MG63 (cell line): ENCODE results near the gene BCL2L1. TPM values are rescaled to one million over a fixed set of nuclear protein-coding genes. Genes with fewer than 3 reads are reported as not detected.

Experiments used
- DNase-seq: peaks from one replicate; pipeline ENCODE4 v3.0.0-alpha.2; 2020
- H3K27me3 ChIP-seq: fragments of 250-450 bp; sonication (Bioruptor Pico); 2 replicates; pipeline ENCODE4 v1.5.1; 2020; ENCODE audit warnings: mild to moderate bottlenecking, moderate library complexity
- H3K36me3 ChIP-seq: fragments of 250-450 bp; sonication (Bioruptor Pico); 2 replicates; pipeline ENCODE4 v1.5.1; 2020; ENCODE audit warnings: mild to moderate bottlenecking, moderate library complexity
- H3K4me3 ChIP-seq: fragments of 250-450 bp; sonication (Bioruptor Pico); 2 replicates; pipeline ENCODE4 v1.5.1; 2020; ENCODE audit warnings: mild to moderate bottlenecking, moderate library complexity
- H3K9me3 ChIP-seq: fragments of 250-450 bp; sonication (Bioruptor Pico); 2 replicates; pipeline ENCODE4 v1.5.1; 2020; ENCODE audit warnings: mild to moderate bottlenecking, moderate library complexity
- total RNA-seq: library from RNA; depleted of rRNA; stranded (reverse); fragments of >200 nt; shearing (Covaris generic); gene quantifications from 2 replicates; pipeline ENCODE4 v1.2.3, GENCODE V29; 2014; ENCODE audit warnings: low replicate concordance

The BCL2L1 gene
- total RNA-seq, 1 experiment from 2014 or later, result 64.2 TPM

DNA sequence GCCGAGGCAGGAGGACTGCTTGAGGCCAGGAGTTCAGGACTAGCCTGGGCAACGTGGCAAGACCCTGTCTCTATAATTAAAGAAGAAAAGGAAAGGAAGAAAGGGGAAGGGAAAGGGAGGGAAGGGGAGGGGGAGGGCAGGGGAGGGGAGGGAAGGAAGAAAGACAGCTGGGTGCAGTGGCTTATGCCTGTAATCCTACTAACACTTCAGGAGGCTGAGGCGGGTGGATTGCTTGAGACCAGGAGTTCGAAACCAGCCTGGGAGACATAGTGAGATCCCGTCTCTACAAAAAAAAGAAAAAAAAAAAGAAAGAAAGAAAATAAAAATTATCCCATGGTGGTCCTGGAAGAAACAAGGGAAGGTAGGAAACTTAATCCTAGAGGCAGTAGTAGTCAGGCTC is 33.5 kb downstream of the BCL2L1 start:
- Histone ChIP-seq H3K4me3 (no peak overlapping the region), H3K36me3 (peaks cover 18% of the 10 kb centered on the region), H3K9me3 (no peaks in the 10 kb centered on the region), H3K27me3 (no peaks in the 10 kb centered on the region)
- DNase-seq, result no peak

DNA sequence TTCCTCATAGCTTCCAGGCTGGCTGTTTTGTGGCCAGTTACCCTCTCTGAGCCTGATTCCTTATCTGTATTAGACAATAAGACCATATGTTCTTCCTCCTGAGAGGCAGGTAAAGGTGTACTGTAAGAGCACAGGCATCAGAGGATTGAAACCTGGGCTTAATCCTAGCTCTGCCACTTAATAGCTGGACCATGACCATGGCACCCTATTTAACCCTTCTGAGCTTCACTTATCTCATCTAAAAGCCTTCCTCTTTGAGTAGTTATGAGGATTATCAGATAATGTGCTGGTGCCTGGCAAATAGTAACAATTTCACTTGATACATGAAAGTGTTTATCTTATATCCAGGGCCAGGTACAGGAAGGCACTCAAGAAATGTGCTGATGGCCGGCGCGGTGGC is 34.9 kb downstream of the BCL2L1 start:
- peaks cover 18% of the 10 kb centered on the region for H3K36me3 ChIP-seq
- H3K9me3 ChIP-seq, result no peaks in the 10 kb centered on the region
- DNase-seq, result no peak
- H3K4me3 ChIP-seq, result no peak overlapping the region
- H3K27me3 ChIP-seq, result no peaks in the 10 kb centered on the region

DNA sequence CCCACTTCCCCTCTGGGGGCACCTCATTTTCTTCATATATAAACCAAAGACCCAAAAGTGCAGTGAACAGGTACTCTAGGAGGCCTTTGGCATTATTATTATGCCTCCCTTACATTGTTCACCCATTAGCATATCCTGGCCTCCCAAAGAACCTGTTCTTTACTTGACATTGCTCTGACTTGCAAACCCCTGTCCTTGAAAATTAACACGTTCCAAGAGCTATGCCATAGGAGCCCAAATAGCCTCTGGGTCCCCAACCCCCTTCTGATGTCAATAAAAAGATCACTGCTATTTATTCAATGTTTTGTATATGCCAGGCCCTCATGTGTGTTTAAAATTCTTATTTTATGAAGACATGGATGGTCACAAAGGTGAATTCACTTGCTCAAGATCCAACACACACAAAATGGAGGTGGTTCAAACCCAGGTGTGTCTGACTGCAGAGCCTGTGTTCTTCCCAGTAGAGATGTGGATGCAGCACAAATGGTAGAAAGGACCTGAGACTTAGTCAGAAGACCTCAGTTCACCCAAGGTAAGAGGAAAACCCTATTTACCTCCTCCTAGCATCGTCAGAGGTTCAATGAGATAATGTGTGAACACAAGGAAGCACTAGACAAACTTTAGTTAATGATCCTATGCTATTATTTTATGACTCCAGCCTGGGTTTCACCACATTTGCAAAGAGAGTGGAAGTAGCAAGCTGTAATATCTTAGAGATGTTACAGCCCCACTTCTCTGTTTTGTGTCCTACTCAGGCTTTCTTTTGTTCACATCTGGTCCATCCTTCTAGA is 36.6 kb downstream of the BCL2L1 start:
- DNase-seq, result no peak
- Histone ChIP-seq H3K36me3 (peaks cover 14% of the 10 kb centered on the region), H3K9me3 (no peaks in the 10 kb centered on the region), H3K4me3 (no peak overlapping the region), H3K27me3 (no peaks in the 10 kb centered on the region)

DNA sequence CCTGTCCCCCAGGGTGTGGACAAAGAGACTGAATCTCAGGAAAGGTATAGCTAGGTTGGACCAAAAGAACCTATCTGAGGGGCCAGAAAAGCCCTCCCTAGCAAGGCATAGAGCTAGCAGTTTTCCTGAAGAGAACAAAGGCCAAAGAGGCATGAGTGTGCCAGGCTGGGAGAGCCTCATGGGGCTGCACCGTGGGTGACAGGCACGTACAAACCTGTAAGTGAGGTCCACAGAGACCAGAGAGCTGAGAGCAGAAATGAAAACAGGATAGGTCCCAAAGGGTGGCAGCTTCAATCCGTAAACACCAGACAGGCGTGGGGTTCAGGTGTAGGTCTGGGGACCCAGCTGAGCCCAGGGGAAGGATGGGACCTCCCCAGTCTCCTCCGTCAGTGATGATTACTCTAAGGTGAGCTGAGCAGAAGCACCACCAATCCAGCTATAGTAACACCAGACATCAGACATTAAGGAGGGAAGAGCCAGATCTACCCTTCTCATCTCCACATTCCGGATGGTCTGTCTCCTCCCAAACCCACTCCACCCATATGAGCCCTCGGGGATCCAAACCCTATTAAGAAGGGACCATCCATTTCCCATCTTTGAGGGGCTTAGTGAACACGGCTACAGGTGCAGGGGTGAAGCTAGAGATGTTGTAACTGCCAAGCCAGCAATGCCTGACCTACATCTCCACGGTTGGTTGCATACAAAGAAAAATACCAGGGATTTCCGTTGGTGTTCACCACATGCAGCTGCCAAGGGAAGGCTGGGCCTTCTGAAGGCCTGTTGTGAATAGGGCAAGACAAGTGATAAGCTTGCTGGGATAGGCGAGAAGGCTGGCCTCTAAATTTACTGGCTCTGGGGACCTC is 38.3 kb downstream of the BCL2L1 start:
- Histone ChIP-seq H3K27me3 (no peaks in the 10 kb centered on the region), H3K36me3 (peaks cover 28% of the 10 kb centered on the region), H3K4me3 (no peak overlapping the region), H3K9me3 (no peaks in the 10 kb centered on the region)
- no peak for DNase-seq

DNA sequence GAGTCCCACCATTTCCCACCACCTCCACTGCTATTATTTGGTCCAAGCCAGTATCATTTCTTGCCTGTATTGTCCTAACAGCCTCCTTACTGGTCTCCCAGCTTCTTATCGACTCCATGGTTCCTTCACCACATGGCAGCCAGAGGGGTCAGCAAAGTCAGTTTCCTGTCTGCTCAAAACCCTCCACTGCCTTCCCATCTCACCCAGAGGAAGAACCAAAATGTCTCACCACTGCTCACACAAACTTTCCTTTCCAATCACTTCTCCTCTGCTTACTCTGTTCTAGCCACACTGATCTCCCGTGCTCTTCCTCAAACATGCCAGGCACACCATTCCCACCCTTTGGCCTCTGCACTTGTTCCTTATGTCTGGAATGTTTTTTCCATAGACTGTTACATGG is 39.7 kb downstream of the BCL2L1 start:
- no peaks in the 10 kb centered on the region for H3K27me3 ChIP-seq
- H3K9me3 ChIP-seq, result no peaks in the 10 kb centered on the region
- H3K4me3 ChIP-seq, result no peak overlapping the region
- DNase-seq, result no peak
- H3K36me3 ChIP-seq, result peaks cover 26% of the 10 kb centered on the region

DNA sequence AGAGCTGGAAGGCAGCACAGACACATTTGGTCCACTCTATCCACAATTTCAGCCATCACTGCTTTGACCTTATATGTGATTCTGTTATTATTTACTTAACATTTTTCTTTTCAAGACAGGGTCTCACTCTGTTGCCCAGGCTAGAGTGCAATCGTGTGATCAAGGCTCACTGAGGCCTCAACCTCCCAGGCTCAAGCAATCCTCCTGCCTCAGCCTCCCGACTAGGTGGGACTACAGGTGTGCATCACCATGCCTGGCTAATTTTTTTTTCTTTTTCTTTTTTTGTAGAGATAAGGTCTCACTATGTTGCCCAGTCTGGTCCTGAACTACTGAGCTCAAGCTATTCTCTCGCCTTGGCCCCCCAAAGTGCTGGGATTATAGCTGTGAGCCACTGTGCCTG is 40.3 kb downstream of the BCL2L1 start:
- Histone ChIP-seq H3K36me3 (peaks cover 23% of the 10 kb centered on the region), H3K4me3 (no peak overlapping the region), H3K9me3 (no peaks in the 10 kb centered on the region), H3K27me3 (no peaks in the 10 kb centered on the region)
- DNase-seq, result no peak

DNA sequence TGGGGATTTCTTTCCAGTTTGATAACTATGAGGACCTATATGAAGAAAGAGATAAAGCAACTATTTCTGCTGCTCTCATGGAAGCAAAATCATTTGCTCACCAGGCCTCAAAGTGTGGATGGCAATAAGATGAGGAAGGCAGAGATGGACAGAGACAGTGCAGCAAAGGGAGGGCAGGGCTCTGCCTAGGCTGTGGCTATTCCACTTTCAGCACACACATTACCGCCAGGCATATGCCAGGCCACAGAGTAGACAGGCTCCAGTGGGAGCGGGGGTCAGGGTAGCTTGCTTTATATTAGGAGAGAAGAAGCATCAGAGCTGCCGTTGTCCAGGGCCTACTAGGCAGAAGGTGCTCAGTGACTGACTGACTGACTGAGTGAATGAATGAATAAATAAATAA is 40.9 kb downstream of the BCL2L1 start:
- no peaks in the 10 kb centered on the region for H3K27me3 ChIP-seq
- no peak for DNase-seq
- H3K36me3 ChIP-seq, result peaks cover 24% of the 10 kb centered on the region
- no peaks in the 10 kb centered on the region for H3K9me3 ChIP-seq
- no peak overlapping the region for H3K4me3 ChIP-seq

DNA sequence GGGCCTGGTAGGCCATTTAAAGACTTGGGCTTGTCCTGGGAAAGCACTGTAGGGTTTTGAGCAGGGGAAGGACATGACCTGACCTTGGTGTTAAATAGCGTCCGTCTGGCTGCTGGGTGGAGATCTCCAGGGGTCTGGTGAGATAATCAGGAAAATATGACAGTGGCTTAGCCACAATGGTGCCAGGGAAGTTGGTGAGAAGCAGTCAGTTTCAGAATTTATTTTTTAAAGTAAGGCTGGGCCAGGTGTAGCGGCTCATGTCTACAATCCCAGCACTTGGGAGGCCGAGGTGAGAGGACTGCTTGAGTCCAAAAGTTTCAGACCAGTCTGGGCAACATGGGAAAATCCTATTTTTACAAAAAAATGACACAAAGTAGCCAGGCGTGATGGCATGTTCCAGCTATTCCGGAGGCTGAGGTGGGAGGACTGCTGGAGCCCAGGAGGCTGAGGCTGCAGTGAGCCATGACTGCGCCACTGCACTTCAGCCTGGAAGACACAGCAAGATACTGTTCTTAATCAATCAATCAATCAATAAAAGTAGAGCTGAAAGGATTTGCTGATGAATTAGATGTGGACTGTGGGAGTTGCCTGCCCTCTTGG is 41.4 kb downstream of the BCL2L1 start:
- Histone ChIP-seq H3K36me3 (peaks cover 29% of the 10 kb centered on the region), H3K27me3 (no peaks in the 10 kb centered on the region), H3K9me3 (no peaks in the 10 kb centered on the region), H3K4me3 (no peak overlapping the region)
- no peak for DNase-seq

DNA sequence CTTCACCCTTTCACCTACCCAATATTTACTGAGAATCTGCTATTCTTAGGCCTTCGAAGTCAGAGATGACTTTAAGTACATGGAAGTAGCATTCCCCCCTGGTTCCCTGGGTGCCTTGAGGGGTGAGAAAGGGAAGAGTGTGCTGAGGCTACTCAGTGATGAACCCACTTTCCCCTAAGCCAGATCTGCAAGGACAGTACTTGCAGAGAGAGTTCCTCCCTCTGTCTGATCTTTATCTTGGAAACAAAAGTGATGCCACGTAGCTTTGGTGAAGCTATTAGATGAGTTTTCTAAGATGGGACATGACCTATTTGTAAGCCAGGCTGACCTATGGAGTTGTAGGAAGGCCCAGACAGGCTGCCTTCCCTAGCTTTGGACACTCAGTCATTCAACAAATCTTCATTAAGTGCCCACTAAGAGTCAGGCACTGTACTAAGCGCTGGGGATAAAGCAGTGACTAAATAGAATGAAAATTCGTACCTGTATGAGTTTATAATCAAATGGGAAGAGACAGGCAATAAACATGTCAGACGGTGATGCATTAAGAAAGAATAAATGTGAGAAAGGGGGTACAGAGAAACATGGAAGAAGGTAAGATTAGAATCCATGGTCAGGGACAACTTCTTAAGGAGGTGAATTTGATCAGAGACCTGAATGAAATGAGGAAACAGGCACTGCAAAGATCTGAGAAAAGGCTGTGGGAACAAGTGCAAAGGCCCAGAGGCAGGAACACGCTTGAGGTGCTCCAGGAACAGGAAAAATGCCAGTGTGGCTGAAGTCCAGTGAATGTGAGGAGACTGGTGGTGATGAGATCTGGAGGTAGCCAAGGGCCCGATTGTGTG is 42.2 kb downstream of the BCL2L1 start:
- no peaks in the 10 kb centered on the region for H3K9me3 ChIP-seq
- no peak for DNase-seq
- H3K4me3 ChIP-seq, result no peak overlapping the region
- peaks cover 27% of the 10 kb centered on the region for H3K36me3 ChIP-seq
- no peaks in the 10 kb centered on the region for H3K27me3 ChIP-seq

DNA sequence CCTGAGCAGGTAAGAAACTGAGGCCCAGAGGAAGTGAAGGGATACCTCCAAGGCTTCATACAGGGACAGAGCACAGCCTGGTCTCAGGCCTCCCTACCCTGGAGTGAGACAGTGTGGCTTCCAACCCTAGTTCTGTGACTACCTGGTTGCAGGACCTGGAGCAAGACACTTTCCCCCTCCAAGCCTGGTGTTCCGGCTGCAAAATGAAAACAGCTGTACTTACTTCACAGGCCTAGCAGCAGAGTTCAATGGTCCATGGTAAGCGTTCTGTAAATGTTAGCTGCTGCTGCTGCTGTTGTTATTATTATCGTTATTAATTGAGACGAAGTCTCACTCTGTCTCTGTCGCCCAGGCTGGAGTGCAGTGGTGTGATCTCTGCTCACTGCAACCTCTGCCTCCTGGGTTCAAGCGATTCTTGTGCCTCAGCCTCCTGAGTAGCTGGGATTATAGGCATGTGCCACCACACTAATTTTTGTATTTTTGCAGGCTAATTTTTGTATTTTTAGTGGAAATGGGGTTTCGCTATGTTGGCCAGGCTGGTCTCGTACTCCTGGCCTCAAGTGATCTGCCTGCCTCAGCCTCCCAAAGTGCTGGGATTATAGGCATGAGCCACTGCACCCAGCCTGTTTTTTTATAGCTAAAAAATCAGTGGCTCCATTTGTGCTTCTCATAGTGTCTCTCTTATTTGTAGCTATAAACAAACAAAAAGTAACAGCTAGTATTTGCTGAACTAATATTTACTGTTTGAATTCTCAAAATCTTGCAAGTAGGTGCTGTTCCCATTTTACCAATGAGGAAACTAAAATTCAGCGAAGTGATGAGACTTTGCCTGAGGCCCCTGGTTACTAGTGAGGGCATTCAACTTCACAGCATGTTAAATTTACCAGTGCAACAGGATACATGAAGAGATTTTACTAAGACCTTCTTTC is 43.0 kb downstream of the BCL2L1 start:
- Histone ChIP-seq H3K27me3 (no peaks in the 10 kb centered on the region), H3K9me3 (no peaks in the 10 kb centered on the region), H3K36me3 (peaks cover 31% of the 10 kb centered on the region), H3K4me3 (no peak overlapping the region)
- no peak for DNase-seq

DNA sequence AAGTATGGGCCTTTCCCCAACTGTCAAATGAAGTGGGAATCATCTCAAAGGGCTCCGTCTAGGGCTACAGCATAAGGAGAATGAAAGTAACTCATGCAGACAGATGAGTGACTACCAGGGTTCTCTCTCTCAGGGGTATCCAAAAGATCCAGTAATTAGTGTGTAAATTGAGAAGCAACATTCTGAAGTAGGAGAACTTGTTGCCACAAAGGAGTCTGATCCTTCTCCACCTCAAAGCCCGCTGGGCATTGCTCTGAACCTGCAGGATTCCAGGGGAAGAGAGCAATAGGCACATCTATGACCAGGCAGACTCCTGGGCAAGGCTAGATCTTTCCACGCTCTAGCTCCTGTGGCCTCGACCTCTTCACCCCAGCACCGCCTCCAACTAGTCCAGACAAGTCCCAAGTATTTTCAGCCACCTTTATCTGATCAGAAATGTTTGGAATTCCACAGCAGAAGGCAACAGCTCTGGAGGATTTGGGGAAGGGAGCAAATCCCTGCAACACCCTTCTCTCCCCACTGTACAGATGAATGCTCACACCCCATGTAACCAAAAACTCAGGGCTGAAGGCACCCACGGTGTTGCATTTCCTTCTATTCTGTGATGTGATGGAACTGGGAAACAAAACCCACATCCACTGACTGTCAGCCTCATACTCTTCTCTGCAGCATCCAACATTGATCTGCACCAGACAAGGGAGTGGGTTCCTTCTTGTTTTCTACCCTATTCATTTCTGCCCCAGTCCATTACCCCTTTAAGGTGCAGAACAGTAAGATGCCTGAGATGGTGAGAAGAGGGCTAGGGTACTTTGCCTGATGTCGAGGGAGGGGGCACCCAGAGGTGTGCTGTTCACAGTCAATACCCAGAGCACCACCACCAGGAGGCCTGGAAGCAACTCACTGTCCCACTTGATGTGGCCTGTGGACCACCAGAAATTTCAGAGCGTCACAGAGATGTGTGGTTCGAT is 44.0 kb downstream of the BCL2L1 start:
- peaks cover 31% of the 10 kb centered on the region for H3K36me3 ChIP-seq
- DNase-seq, result no peak
- no peaks in the 10 kb centered on the region for H3K27me3 ChIP-seq
- no peak overlapping the region for H3K4me3 ChIP-seq
- H3K9me3 ChIP-seq, result no peaks in the 10 kb centered on the region

DNA sequence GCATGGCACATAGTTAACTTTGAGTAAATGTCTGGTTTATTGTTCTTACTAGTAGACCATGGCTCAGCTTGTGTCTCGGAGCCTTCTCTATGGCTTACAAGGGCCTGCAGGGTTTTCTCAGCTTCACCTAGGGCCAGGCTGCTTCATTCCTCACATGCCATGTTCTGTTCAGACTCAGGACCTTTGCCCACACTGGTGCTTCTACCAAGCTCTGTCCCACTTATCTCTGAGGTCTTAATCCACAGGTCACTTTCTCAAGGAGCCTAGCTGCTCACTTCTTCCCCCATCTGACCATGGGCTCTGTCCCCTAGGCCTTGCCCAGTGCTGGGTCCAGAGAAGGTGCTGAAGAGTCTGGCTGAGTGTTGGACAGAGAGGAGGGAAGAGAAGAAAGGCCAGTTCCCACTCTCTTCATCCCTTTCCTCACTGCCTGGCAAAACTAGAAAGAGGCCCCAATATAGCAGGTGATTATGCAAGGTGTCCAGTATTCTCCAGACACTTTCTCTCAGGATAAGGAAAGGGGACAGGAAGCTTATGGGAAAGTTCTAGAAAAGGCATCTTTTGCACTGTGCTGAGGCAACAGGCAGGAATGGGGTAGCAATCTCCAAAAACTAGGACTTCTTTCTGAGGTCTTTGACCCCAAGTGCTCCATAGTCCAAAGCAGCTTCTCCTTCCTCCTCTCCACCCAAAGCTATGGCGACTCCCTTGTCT is 45.0 kb downstream of the BCL2L1 start:
- no peak for DNase-seq
- no peaks in the 10 kb centered on the region for H3K27me3 ChIP-seq
- no peak overlapping the region for H3K4me3 ChIP-seq
- H3K36me3 ChIP-seq, result peaks cover 31% of the 10 kb centered on the region
- H3K9me3 ChIP-seq, result no peaks in the 10 kb centered on the region

DNA sequence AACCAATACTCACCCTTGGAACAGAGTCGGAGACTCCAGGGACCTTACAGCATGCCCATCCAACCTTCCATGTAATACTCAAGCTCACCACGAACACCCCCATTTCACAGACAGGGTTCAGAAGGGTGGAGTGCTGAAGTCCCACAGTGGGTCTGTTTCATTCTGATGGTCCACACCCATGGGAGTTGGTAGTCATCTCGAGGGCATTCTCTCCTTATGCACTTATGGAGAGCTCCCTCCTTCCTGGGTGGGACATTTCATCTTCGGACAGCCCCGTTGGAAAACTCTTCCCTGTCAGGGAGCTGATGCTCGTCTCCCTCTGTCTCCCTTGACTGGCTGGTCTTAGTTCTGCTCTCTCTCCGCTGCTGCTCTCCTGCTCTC is 46.1 kb downstream of the BCL2L1 start:
- Histone ChIP-seq H3K4me3 (no peak overlapping the region), H3K36me3 (peaks cover 31% of the 10 kb centered on the region), H3K27me3 (no peaks in the 10 kb centered on the region), H3K9me3 (no peaks in the 10 kb centered on the region)
- DNase-seq, result no peak
